Testis (tissue), 2 donors: Measurements from ENCODE around the gene NUDT16.

Experiments
- CTCF ChIP-seq, 3 experiments: fragments of 450-650 bp in 2 of 3; fragments of 200-600 bp in 1 of 3; sonication (generic) in 1 of 3; IDR thresholded peaks; one replicate each; pipeline ENCODE4 v1.5.1; 2016 to 2019; ENCODE audit warnings: antibody characterized with exemption in 3 of 3, mild to moderate bottlenecking in 2 of 3, moderate library complexity in 1 of 3
- POLR2A ChIP-seq: fragments of 450-650 bp; IDR thresholded peaks from one replicate; pipeline ENCODE4 v1.6.1; 2017; ENCODE audit warnings: antibody characterized with exemption, mild to moderate bottlenecking, moderate library complexity

DNA sequence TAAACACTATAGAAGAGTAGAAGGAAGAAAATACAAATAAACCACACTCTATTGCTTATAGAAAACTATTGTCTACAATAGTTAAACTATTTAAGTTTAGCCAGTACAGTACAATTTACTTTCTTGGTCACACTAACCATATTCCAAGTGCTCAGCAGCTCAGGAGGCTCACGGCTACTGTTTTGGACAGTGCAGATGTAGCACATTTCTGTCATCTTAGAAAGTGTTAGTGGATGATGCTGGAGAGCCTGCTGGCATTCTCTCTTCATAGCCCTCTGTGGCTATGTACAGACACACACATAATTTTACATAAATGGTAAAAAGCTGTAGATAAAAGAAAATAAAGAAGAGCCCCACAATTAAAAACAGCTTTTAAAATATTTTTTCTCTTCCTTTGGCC is 23.8 kb downstream of the NUDT16 start:
- TF ChIP-seq CTCF (IDR thresholded peaks at IDR 0.05) (no peak), POLR2A (no peak)
